GM23248 (cell line): Measurements from ENCODE around the gene MACF1. TPM values are rescaled to one million over a fixed set of nuclear protein-coding genes. Genes with fewer than 3 reads are reported as not detected.

Experiments used
- DNase-seq: peaks from one replicate; pipeline ENCODE4 v3.0.0-alpha.2; 2015
- H2AFZ ChIP-seq: fragments of 200-600 bp; sonication (generic); 2 replicates; pipeline ENCODE4 v1.6.1; 2016; ENCODE audit warnings: antibody characterized with exemption
- H3F3A ChIP-seq: fragments of 200-600 bp; sonication (generic); 2 replicates; pipeline ENCODE4 v1.6.1; 2016; ENCODE audit warnings: mild to moderate bottlenecking, antibody characterized with exemption, mixed run types; ENCODE audit not compliant: insufficient read depth
- H3K27ac ChIP-seq: fragments of 200-600 bp; sonication (generic); 2 replicates; pipeline ENCODE4 v1.5.1; 2016; ENCODE audit warnings: mild to moderate bottlenecking
- H3K27me3 ChIP-seq: fragments of 200-600 bp; sonication (generic); replicated peaks from 2 replicates; pipeline ENCODE4 v1.6.1; 2016; ENCODE audit warnings: mild to moderate bottlenecking; ENCODE audit not compliant: insufficient read depth
- H3K36me3 ChIP-seq: fragments of 200-600 bp; sonication (generic); 2 replicates; pipeline ENCODE4 v1.6.1; 2016; ENCODE audit warnings: low read depth, mild to moderate bottlenecking
- H3K4me1 ChIP-seq: fragments of 200-600 bp; sonication (generic); 2 replicates; pipeline ENCODE4 v1.6.1; 2016; ENCODE audit warnings: mild to moderate bottlenecking; ENCODE audit not compliant: insufficient read depth
- H3K4me2 ChIP-seq: fragments of 200-600 bp; sonication (generic); one replicate; pipeline ENCODE4 v1.6.1; 2016; ENCODE audit warnings: mild to moderate bottlenecking; ENCODE audit not compliant: unreplicated experiment
- H3K4me3 ChIP-seq: fragments of 200-600 bp; sonication (generic); 2 replicates; pipeline ENCODE4 v1.5.1; 2016; ENCODE audit warnings: mild to moderate bottlenecking
- H3K79me2 ChIP-seq: fragments of 200-600 bp; sonication (generic); 2 replicates; pipeline ENCODE4 v1.6.1; 2016; ENCODE audit warnings: mild to moderate bottlenecking; ENCODE audit not compliant: insufficient read depth
- H3K9ac ChIP-seq: fragments of 200-600 bp; sonication (generic); 2 replicates; pipeline ENCODE4 v1.6.1; 2016; ENCODE audit warnings: mild to moderate bottlenecking
- H3K9me2 ChIP-seq: fragments of 200-600 bp; sonication (generic); 2 replicates; pipeline ENCODE4 v1.6.1; 2016; ENCODE audit warnings: mixed run types, mild to moderate bottlenecking, moderate library complexity; ENCODE audit not compliant: insufficient read depth
- H3K9me3 ChIP-seq: fragments of 200-600 bp; sonication (generic); one replicate; pipeline ENCODE4 v1.6.1; 2017; ENCODE audit warnings: low read depth
- H4K20me1 ChIP-seq: fragments of 200-600 bp; sonication (generic); 2 replicates; pipeline ENCODE4 v1.6.0; 2016; ENCODE audit not compliant: insufficient read depth
- EZH2 ChIP-seq: fragments of 200-600 bp; sonication (generic); IDR thresholded peaks from 2 replicates; pipeline ENCODE4 v1.6.1; 2018; ENCODE audit warnings: antibody characterized with exemption, mild to moderate bottlenecking; ENCODE audit not compliant: insufficient read depth, poor library complexity, severe bottlenecking
- EZH2phosphoT487 ChIP-seq: fragments of 200-600 bp; sonication (generic); IDR thresholded peaks from 2 replicates; pipeline ENCODE4 v1.6.1; 2018; ENCODE audit warnings: antibody characterized with exemption, moderate library complexity, mild to moderate bottlenecking, low read depth; ENCODE audit not compliant: insufficient read depth
- WGBS, 2 experiments: methylation state at CpG; one replicate each; pipeline ENCODE4 v1.1.6; 2015 to 2017; ENCODE audit warnings: low lambda C conversion rate in 2 of 2, low coverage in 1 of 2; ENCODE audit errors: missing lambda C conversion rate in 2 of 2; 5-methylcytosine and 5-hydroxymethylcytosine counted together
- in situ Hi-C: fragments of 300-500 bp; cut with MboI; formaldehyde crosslinking; loops from 2 replicates; pipeline ENCODE4 v1.15.0; 2020
- polyA plus RNA-seq: library from polyadenylated mRNA; unstranded; fragments of >200 nt; fragmentation: Nextera tagmentation; extraction: Ambion mirVana; gene quantifications from 2 replicates; pipeline ENCODE4 v1.2.1, GENCODE V29; 2016
- total RNA-seq: library from RNA; depleted of rRNA; stranded (reverse); fragments of >200 nt; shearing (Covaris generic); gene quantifications from 2 replicates; pipeline ENCODE4 v1.2.3, GENCODE V29; 2014

The MACF1 gene
- total and polyA plus RNA-seq, 2 experiments from 2014 or later, result 55.1 to 177 TPM

- no peaks in the 10 kb centered on the region for H3K79me2 ChIP-seq
- WGBS, 2 experiments, result 97 to 100% methylated on average over 1 of the region's 1 CpG
- H3K27me3 ChIP-seq, result no peaks in the 10 kb centered on the region
- no peak overlapping the region for H3K4me3 ChIP-seq
- no peaks in the 10 kb centered on the region for H3K4me1 ChIP-seq
- H3K36me3 ChIP-seq, result peaks cover 65% of the 10 kb centered on the region
- H3K4me2 ChIP-seq, result no peak overlapping the region
- no peak overlapping the region for H3K27ac ChIP-seq
- in situ Hi-C loops, result no loop called here
- no peaks in the 10 kb centered on the region for H3K9me3 ChIP-seq
- no peaks in the 10 kb centered on the region for H4K20me1 ChIP-seq
- TF ChIP-seq EZH2phosphoT487 (no peak), EZH2 (no peak)
- no peaks in the 10 kb centered on the region for H3K9me2 ChIP-seq
- H3F3A ChIP-seq, result 0 out of 2 replicates have a peak, but pooled peaks cover 5% of the 10 kb centered on the region
- DNase-seq, result peak; percentile 16
- H3K9ac ChIP-seq, result no peak overlapping the region
- H2AFZ ChIP-seq, result no peak overlapping the region
These were observed 122.3 kb downstream of the MACF1 start for GRCh38 chr1:39326836-39327235.

- no peaks in the 10 kb centered on the region for H3K79me2 ChIP-seq
- peaks cover 65% of the 10 kb centered on the region for H3K36me3 ChIP-seq
- H3K4me3 ChIP-seq, result no peak overlapping the region
- H2AFZ ChIP-seq, result no peak overlapping the region
- 52 to 64% methylated on average over 1 of the region's 1 CpG for whole genome bisulfite sequencing, 2 experiments
- H3K4me1 ChIP-seq, result no peaks in the 10 kb centered on the region
- H4K20me1 ChIP-seq, result no peaks in the 10 kb centered on the region; the same call in 1 of the 2 replicates
- TF ChIP-seq EZH2 (no peak), EZH2phosphoT487 (no peak)
- no peak overlapping the region for H3K4me2 ChIP-seq
- no peak overlapping the region for H3K27ac ChIP-seq
- no peak for DNase-seq
- H3K9me3 ChIP-seq, result no peaks in the 10 kb centered on the region
- no peaks in the 10 kb centered on the region for H3K27me3 ChIP-seq
- 0 out of 2 replicates have a peak, but pooled peaks cover 5% of the 10 kb centered on the region for H3F3A ChIP-seq
- no peaks in the 10 kb centered on the region for H3K9me2 ChIP-seq
- in situ Hi-C loops, result no loop called here
- H3K9ac ChIP-seq, result no peak overlapping the region
These were observed 123.6 kb downstream of the MACF1 start for GRCh38 chr1:39328095-39328494.

GRCh38 chr1:39328586-39329121 is 124.2 kb downstream of the MACF1 start:
- no peaks in the 10 kb centered on the region for H3K27me3 ChIP-seq
- H3K79me2 ChIP-seq, result no peaks in the 10 kb centered on the region
- no peak overlapping the region for H3K27ac ChIP-seq
- no peak overlapping the region for H3K9ac ChIP-seq
- H3K36me3 ChIP-seq, result peaks cover 63% of the 10 kb centered on the region
- no peaks in the 10 kb centered on the region for H3K4me1 ChIP-seq
- TF ChIP-seq EZH2, result no peak
- no peak for TF ChIP-seq EZH2phosphoT487
- no peaks in the 10 kb centered on the region for H3K9me2 ChIP-seq
- H3K4me2 ChIP-seq, result no peak overlapping the region
- DNase-seq, result no peak
- H4K20me1 ChIP-seq, result no peaks in the 10 kb centered on the region; the same call in 1 of the 2 replicates
- H3K4me3 ChIP-seq, result no peak overlapping the region
- WGBS, 2 experiments, result 94% methylated on average over 4 of the region's 4 CpGs
- H2AFZ ChIP-seq, result no peak overlapping the region
- H3F3A ChIP-seq, result 0 out of 2 replicates have a peak, but pooled peaks cover 5% of the 10 kb centered on the region
- H3K9me3 ChIP-seq, result no peaks in the 10 kb centered on the region
- in situ Hi-C loops, result no loop called here

- no peak overlapping the region for H3K27ac ChIP-seq
- in situ Hi-C loops, result no loop called here
- TF ChIP-seq EZH2phosphoT487, result no peak
- TF ChIP-seq EZH2, result no peak
- no peak for DNase-seq
- 0 out of 2 replicates have a peak, but pooled peaks cover 10% of the 10 kb centered on the region for H3F3A ChIP-seq
- H3K36me3 ChIP-seq, result peaks cover 40% of the 10 kb centered on the region
- no peaks in the 10 kb centered on the region for H3K27me3 ChIP-seq
- no peak overlapping the region for H3K4me2 ChIP-seq
- no peaks in the 10 kb centered on the region for H3K4me1 ChIP-seq
- H3K4me3 ChIP-seq, result no peak overlapping the region
- H3K9me3 ChIP-seq, result no peaks in the 10 kb centered on the region
- no peak overlapping the region for H2AFZ ChIP-seq
- H3K9ac ChIP-seq, result no peak overlapping the region
- H3K9me2 ChIP-seq, result no peaks in the 10 kb centered on the region
- 96 to 97% methylated on average over 5 of the region's 5 CpGs for WGBS, 2 experiments
- H4K20me1 ChIP-seq, result no peaks in the 10 kb centered on the region; the same call in 1 of the 2 replicates
- H3K79me2 ChIP-seq, result no peaks in the 10 kb centered on the region
These were observed 127.2 kb downstream of the MACF1 start for GRCh38 chr1:39331647-39332046.

- no peak overlapping the region for H3K27ac ChIP-seq
- TF ChIP-seq EZH2phosphoT487, result no peak
- no peak for TF ChIP-seq EZH2
- H3K4me1 ChIP-seq, result no peaks in the 10 kb centered on the region
- in situ Hi-C loops, result no loop called here
- DNase-seq, result peak; percentile 43
- WGBS, 2 experiments, result 72 to 73% methylated on average over 2 of the region's 2 CpGs
- no peak overlapping the region for H3K4me2 ChIP-seq
- H3K9me3 ChIP-seq, result no peaks in the 10 kb centered on the region
- H3K79me2 ChIP-seq, result no peaks in the 10 kb centered on the region
- peaks cover 40% of the 10 kb centered on the region for H3K36me3 ChIP-seq
- no peak overlapping the region for H3K9ac ChIP-seq
- H3K4me3 ChIP-seq, result no peak overlapping the region
- H4K20me1 ChIP-seq, result no peaks in the 10 kb centered on the region; the same call in 1 of the 2 replicates
- no peaks in the 10 kb centered on the region for H3K27me3 ChIP-seq
- H2AFZ ChIP-seq, result no peak overlapping the region
- no peaks in the 10 kb centered on the region for H3K9me2 ChIP-seq
- 0 out of 2 replicates have a peak, but pooled peaks cover 10% of the 10 kb centered on the region for H3F3A ChIP-seq
These were observed 127.8 kb downstream of the MACF1 start for GRCh38 chr1:39332291-39332690.
